DOHH2 (cell line): ENCODE data around the gene TDP2.

ENCODE experiments used
- H3F3A ChIP-seq: fragments of 200-600 bp; sonication (generic), shearing (Covaris generic); 2 replicates; pipeline ENCODE4 v1.6.0; 2016; ENCODE audit warnings: antibody characterized with exemption, mild to moderate bottlenecking; ENCODE audit not compliant: control insufficient read depth, insufficient read depth
- H3K27ac ChIP-seq: fragments of 200-600 bp; sonication (generic); 2 replicates; pipeline ENCODE4 v1.5.1; 2014; ENCODE audit warnings: low read depth, mild to moderate bottlenecking, low read length, moderate library complexity
- H3K27me3 ChIP-seq: fragments of 200-600 bp; sonication (generic); 2 replicates; pipeline ENCODE4 v1.6.1; 2014; ENCODE audit warnings: mild to moderate bottlenecking, low read length, mixed read lengths; ENCODE audit not compliant: control insufficient read depth
- H3K36me3 ChIP-seq: fragments of 200-600 bp; sonication (generic); 2 replicates; pipeline ENCODE4 v1.6.1; 2014; ENCODE audit warnings: mild to moderate bottlenecking, low read length, moderate library complexity, mixed read lengths; ENCODE audit not compliant: control insufficient read depth
- H3K4me1 ChIP-seq: fragments of 200-600 bp; sonication (generic); 2 replicates; pipeline ENCODE4 v1.6.1; 2014; ENCODE audit warnings: mild to moderate bottlenecking, low read length, mixed read lengths; ENCODE audit not compliant: control insufficient read depth
- H3K4me2 ChIP-seq: fragments of 200-600 bp; sonication (generic); 2 replicates; pipeline ENCODE4 v1.6.0; 2014; ENCODE audit warnings: mild to moderate bottlenecking, low read length, moderate library complexity
- H3K4me3 ChIP-seq: fragments of 200-600 bp; sonication (generic); 2 replicates; pipeline ENCODE4 v1.5.1; 2014; ENCODE audit warnings: mild to moderate bottlenecking, low read length, mixed read lengths
- H3K79me2 ChIP-seq: fragments of 200-600 bp; sonication (generic); 2 replicates; pipeline ENCODE4 v1.6.1; 2014; ENCODE audit warnings: mild to moderate bottlenecking, low read length, mixed read lengths; ENCODE audit not compliant: control insufficient read depth
- H3K9me2 ChIP-seq: fragments of 200-600 bp; sonication (generic); replicated peaks from 2 replicates; pipeline ENCODE4 v1.6.1; 2014; ENCODE audit warnings: mild to moderate bottlenecking, low read length, mixed read lengths; ENCODE audit not compliant: control insufficient read depth
- H3K9me3 ChIP-seq: fragments of 200-600 bp; sonication (generic); 2 replicates; pipeline ENCODE4 v1.6.1; 2014; ENCODE audit warnings: antibody characterized with exemption, low read length, mixed read lengths; ENCODE audit not compliant: control insufficient read depth, insufficient read depth
- H4K20me1 ChIP-seq: fragments of 200-600 bp; sonication (generic); 2 replicates; pipeline ENCODE4 v1.6.0; 2014; ENCODE audit warnings: low read depth, mild to moderate bottlenecking, antibody characterized with exemption, low read length, moderate library complexity; ENCODE audit not compliant: control insufficient read depth, insufficient read depth
- EZH2phosphoT487 ChIP-seq: fragments of 200-600 bp; sonication (generic); IDR thresholded peaks from 2 replicates; pipeline ENCODE4 v1.6.1; 2017; ENCODE audit warnings: borderline replicate concordance, mild to moderate bottlenecking, antibody characterized with exemption, low read length, moderate library complexity, mixed read lengths
- TF ChIP-seq, protein P1 (sequence below): fragments of 200-600 bp; sonication (generic); IDR thresholded peaks from one replicate; pipeline ENCODE4 v1.5.1; 2014; ENCODE audit warnings: antibody characterized with exemption, mild to moderate bottlenecking, low read depth, low read length; ENCODE audit not compliant: poor library complexity, severe bottlenecking

TDP2 gene

DNA sequence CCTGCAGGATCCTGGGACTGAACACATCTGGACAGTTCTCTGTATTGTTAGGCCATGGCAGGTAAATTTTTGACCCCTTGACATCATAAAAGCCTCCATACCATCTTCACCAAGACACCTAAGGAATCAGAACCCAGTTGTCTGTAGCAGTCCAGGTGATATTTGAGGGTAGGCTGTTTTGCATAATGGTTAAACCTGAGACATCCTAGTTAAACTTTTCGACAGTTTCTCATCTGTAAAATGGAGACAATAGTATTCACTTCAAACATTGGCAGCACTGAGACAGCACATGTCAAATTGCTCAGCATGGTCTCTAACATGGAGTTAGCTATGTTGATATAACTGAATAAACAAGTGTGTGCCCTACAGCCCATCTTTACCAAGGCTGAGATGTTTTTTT is 27.5 kb upstream of the TDP2 start:
- no peaks in the 10 kb centered on the region for H3K27me3 ChIP-seq
- H3K9me3 ChIP-seq: no peaks in the 10 kb centered on the region
- no peak overlapping the region for H3K4me2 ChIP-seq
- H3K9me2 ChIP-seq: no peaks in the 10 kb centered on the region
- H4K20me1 ChIP-seq: no peaks in the 10 kb centered on the region
- no peak overlapping the region for H3K27ac ChIP-seq
- H3F3A ChIP-seq: peaks cover 21% of the 10 kb centered on the region
- no peak overlapping the region for H3K4me3 ChIP-seq
- no peaks in the 10 kb centered on the region for H3K36me3 ChIP-seq
- no peaks in the 10 kb centered on the region for H3K79me2 ChIP-seq
- peaks cover 5% of the 10 kb centered on the region; the same call in 1 of the 2 replicates for H3K4me1 ChIP-seq
- no peak for TF ChIP-seq EZH2phosphoT487
- TF ChIP-seq, protein P1, sequence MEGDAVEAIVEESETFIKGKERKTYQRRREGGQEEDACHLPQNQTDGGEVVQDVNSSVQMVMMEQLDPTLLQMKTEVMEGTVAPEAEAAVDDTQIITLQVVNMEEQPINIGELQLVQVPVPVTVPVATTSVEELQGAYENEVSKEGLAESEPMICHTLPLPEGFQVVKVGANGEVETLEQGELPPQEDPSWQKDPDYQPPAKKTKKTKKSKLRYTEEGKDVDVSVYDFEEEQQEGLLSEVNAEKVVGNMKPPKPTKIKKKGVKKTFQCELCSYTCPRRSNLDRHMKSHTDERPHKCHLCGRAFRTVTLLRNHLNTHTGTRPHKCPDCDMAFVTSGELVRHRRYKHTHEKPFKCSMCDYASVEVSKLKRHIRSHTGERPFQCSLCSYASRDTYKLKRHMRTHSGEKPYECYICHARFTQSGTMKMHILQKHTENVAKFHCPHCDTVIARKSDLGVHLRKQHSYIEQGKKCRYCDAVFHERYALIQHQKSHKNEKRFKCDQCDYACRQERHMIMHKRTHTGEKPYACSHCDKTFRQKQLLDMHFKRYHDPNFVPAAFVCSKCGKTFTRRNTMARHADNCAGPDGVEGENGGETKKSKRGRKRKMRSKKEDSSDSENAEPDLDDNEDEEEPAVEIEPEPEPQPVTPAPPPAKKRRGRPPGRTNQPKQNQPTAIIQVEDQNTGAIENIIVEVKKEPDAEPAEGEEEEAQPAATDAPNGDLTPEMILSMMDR: no peak

DNA sequence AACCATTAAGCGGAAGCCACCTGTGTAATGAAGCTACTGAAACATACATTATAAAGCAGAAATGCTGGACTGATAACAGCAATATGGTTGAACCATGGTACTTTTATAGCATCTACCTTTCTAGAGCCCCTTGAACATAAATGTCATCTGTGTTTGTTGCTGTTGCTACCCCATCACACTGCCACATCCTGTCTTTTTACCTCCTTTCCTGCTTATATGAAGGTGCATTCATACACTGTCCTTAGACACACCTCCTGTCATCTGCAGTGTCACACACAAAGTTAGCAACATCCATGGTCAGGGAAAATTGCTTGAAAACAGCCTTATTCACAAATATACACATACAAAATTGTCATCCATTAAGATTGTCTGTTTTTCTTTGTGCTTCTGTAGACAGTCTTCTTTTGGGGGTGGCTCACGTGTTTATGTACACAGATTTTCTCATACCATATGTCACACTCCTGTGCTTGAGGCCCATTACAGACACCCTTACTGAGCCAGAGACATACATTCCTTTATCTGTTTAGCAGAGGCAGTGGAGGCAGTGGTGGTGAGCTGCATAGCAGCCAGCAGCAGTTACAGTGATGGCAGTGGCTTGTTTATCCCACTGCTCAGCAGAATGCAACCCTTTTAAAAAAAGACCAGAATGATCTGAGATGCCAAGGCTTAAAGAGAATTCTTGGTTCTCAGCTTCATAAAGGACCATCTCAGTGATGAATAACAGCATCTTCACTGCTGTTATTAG is 26.3 kb upstream of the TDP2 start:
- Histone ChIP-seq H3K27ac (no peak overlapping the region), H3K9me2 (no peaks in the 10 kb centered on the region), H3F3A (peaks cover 13% of the 10 kb centered on the region), H3K4me2 (no peak overlapping the region), H3K27me3 (no peaks in the 10 kb centered on the region), H3K79me2 (no peaks in the 10 kb centered on the region), H3K36me3 (no peaks in the 10 kb centered on the region), H3K4me1 (peaks cover 5% of the 10 kb centered on the region; the same call in 1 of the 2 replicates), H3K4me3 (no peak overlapping the region), H4K20me1 (no peaks in the 10 kb centered on the region), H3K9me3 (no peaks in the 10 kb centered on the region)
- TF ChIP-seq, protein P1: no peak
- no peak for TF ChIP-seq EZH2phosphoT487

DNA sequence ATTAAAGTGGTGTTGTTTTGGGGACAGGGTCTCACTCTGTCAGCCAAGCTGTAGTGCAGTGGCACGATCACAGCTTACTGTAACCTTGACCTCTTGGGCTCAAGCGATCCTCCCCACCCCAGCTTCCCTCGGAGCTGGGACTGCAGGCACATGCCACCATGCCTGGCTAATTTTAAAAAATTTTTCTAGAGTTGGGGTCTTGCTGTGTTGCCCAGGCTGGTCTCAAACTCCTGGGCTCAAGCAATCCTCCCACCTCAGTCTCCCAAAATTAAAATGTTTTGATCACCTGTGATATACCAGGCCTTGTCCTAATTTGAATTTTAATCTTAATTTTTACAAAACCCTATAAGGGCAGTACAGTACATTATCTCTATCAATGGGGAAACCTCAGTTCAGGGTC is 25.7 kb upstream of the TDP2 start:
- TF ChIP-seq, protein P1: no peak
- no peak for TF ChIP-seq EZH2phosphoT487
- Histone ChIP-seq H3K4me3 (no peak overlapping the region), H3K4me1 (peaks cover 5% of the 10 kb centered on the region; the same call in 1 of the 2 replicates), H3K27me3 (no peaks in the 10 kb centered on the region), H3K9me3 (no peaks in the 10 kb centered on the region), H3K36me3 (no peaks in the 10 kb centered on the region), H3F3A (peaks cover 7% of the 10 kb centered on the region), H4K20me1 (no peaks in the 10 kb centered on the region), H3K27ac (no peak overlapping the region), H3K4me2 (no peak overlapping the region), H3K79me2 (no peaks in the 10 kb centered on the region), H3K9me2 (no peaks in the 10 kb centered on the region)
